ENCODE results near the gene SPTLC2.

SPTLC2 gene

DNA sequence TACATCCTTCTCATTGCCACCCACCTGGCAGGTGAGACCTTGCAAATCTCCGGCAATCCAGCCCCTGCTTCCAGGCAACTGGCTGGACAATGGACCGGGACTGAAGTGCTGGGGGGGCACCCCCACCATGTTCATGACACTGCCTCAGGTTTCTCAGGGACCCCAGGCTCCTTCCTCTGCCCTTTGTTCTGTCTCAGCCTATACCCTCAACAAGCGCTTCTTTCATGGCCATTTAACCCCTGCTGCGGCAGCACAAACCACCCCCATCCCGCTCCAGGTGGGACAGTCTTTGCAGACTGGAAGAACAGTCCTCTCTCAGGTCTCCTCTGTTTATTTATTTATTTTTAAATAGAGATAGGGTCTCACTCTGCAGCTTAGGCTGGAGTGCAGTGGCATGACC, 125.4 kb downstream of the SPTLC2 start:
- Mint-ChIP-seq H3K4me1 (no peaks in the 10 kb centered on the region), H3K27ac (no peak overlapping the region), H3K27me3 (peaks cover 3% of the 10 kb centered on the region), H3K36me3 (no peaks in the 10 kb centered on the region), H3K4me3 (no peak overlapping the region), H3K9me3 (no peaks in the 10 kb centered on the region)

DNA sequence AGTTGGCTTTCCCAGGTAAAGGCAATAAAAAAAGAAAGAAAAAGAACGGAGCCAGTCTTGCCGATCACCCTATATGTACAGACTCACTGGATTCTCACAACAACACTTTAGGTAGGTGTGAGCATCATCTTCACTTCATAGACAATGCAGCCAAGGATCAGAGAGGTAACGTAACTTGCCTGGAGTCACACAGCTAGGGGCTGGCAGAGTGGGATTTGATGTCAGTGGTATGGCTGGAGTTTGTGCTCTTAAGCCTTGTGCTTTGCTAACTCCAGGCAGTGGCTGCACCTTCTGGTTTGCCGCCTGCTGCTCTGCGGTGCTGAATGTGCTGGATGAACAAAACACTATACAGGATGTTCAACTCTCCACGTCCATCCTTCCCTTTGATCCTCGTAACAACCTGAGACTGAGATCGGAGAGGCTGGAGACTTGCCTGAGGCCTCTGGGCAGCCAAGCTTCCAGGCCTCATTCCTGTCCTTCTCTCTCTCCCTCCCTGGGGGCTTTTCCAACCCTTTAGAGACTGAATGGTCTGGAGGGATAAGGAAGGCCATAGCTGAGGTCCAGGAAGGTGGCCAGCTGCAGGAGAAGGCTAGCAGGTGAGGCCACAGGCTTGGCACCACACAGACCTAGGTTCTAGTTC, 126.0 kb downstream of the SPTLC2 start:
- H3K4me1 Mint-ChIP-seq: no peaks in the 10 kb centered on the region
- no peak overlapping the region for H3K27ac Mint-ChIP-seq
- H3K4me3 Mint-ChIP-seq: no peak overlapping the region
- no peaks in the 10 kb centered on the region for H3K36me3 Mint-ChIP-seq
- no peaks in the 10 kb centered on the region for H3K9me3 Mint-ChIP-seq
- H3K27me3 Mint-ChIP-seq: no peaks in the 10 kb centered on the region

DNA sequence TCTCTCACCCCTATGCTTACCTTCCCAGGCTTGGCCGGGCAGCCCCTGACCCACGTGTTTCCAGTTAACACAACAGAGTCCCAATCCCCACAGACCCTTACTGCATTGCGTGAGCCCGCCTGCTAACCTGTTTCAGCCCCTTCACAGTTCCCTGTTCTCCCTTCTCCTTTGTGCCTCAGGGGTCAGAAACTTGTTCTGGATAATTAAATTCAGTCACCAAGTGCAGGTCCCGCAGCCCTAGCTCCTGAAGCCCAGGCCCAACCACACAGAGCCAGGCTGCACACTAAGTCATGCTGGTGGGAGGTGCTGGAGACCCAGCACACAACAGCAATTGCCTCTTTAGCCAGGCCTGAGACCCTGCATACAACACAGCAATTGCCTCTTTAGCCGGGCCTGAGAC, 127.4 kb downstream of the SPTLC2 start:
- Mint-ChIP-seq H3K27me3 (no peaks in the 10 kb centered on the region), H3K4me1 (no peaks in the 10 kb centered on the region), H3K27ac (no peak overlapping the region), H3K4me3 (no peak overlapping the region), H3K36me3 (no peaks in the 10 kb centered on the region), H3K9me3 (no peaks in the 10 kb centered on the region)

- H3K4me1 Mint-ChIP-seq: no peaks in the 10 kb centered on the region
- H3K27me3 Mint-ChIP-seq: no peaks in the 10 kb centered on the region
- no peak overlapping the region for H3K4me3 Mint-ChIP-seq
- H3K36me3 Mint-ChIP-seq: no peaks in the 10 kb centered on the region
- no peaks in the 10 kb centered on the region for H3K9me3 Mint-ChIP-seq
- H3K27ac Mint-ChIP-seq: no peak overlapping the region
Measured at GRCh38 chr14:77488558-77488957, 127.9 kb downstream of the SPTLC2 start.

- H3K4me3 Mint-ChIP-seq: no peak overlapping the region
- no peak overlapping the region for H3K27ac Mint-ChIP-seq
- H3K36me3 Mint-ChIP-seq: no peaks in the 10 kb centered on the region
- no peaks in the 10 kb centered on the region for H3K27me3 Mint-ChIP-seq
- H3K9me3 Mint-ChIP-seq: no peaks in the 10 kb centered on the region
- H3K4me1 Mint-ChIP-seq: no peaks in the 10 kb centered on the region
Measured at GRCh38 chr14:77485901-77486678, 130.3 kb downstream of the SPTLC2 start.

GRCh38 chr14:77485256-77485655, 131.2 kb downstream of the SPTLC2 start:
- Mint-ChIP-seq H3K9me3 (no peaks in the 10 kb centered on the region), H3K27me3 (no peaks in the 10 kb centered on the region), H3K4me1 (no peaks in the 10 kb centered on the region), H3K27ac (no peak overlapping the region), H3K4me3 (no peak overlapping the region), H3K36me3 (no peaks in the 10 kb centered on the region)

- Mint-ChIP-seq H3K27me3 (no peaks in the 10 kb centered on the region), H3K27ac (peak overlapping the region; percentile 76), H3K9me3 (no peaks in the 10 kb centered on the region), H3K36me3 (no peaks in the 10 kb centered on the region), H3K4me1 (no peaks in the 10 kb centered on the region), H3K4me3 (no peak overlapping the region)
Measured at GRCh38 chr14:77482422-77482821, 134.0 kb downstream of the SPTLC2 start.

DNA sequence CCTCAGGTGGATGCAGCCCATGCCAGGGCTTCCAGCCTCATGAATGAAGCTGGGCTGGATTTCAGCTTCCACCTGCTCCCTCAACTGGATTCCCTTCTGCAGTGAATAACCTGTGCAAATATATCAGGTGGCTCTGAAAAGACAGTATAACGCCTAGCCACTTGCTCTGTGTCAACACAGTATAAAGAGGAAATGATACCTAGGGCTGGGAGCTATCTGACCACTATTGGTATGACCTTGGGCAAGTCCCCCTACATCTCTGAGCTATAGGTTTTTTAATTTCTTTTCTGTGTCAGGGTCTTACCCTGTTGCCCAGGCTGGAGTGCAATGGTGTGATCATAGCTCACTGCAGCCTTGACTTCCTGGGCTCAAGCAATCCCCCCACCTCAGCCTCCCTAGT, 137.6 kb downstream of the SPTLC2 start:
- no peaks in the 10 kb centered on the region for H3K27me3 Mint-ChIP-seq
- H3K36me3 Mint-ChIP-seq: no peaks in the 10 kb centered on the region
- no peak overlapping the region for H3K4me3 Mint-ChIP-seq
- H3K9me3 Mint-ChIP-seq: no peaks in the 10 kb centered on the region
- no peak overlapping the region for H3K27ac Mint-ChIP-seq
- H3K4me1 Mint-ChIP-seq: no peaks in the 10 kb centered on the region

DNA sequence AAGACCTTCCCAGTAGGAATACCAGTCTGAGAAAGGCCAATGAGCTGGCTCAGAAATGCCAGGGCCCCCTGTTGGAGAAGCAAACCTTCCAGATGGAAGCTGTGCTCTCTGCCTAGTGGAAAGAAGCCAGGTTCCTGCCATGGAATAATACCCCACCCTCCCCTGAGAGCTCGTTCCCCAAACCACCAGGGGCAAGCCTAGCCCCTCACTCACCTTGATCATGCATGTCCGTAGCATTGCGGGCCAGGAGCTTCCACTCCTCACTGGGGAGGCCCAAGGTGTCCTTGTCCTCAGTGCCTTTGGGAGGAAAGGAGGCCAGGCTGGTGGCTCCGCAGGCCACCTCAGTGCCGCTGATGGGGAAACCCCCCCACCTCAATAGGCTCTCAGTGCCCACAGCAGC, 138.4 kb downstream of the SPTLC2 start:
- Mint-ChIP-seq H3K4me1 (no peaks in the 10 kb centered on the region), H3K27me3 (no peaks in the 10 kb centered on the region), H3K27ac (no peak overlapping the region)

DNA sequence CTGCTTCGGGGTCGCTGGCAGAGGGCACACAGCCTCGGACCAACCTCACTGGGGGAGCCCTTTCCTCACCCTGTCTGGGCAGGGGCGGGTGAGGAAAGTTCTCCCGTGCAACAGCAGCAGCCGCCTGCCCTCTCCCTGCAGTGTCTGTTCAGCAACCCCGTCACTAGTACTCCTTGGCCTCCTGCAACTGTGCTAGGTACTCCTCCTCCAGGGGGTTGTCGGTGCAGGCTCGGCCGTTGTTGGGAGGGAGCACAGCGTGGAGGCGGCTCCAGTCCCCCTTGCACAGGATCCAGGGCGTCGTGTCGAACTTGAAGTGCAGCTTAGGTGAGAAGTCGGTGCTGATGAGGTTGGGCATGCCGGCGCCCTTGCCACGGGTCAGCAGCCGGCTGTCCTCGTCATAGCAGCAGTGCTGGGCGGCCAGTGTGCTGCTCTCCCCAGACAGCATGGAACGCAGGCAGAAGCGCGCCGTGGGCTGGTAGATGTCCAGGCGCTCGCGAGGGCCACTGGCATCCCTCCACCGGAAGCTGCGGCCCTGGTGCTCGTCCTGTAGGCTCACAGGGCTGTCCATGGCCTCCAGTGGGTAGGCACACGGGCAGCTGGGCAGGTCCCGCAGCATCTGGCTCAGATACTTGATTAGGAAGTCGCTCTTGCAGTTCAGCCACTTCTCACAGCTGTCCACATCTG, 140.9 kb downstream of the SPTLC2 start:
- no peaks in the 10 kb centered on the region for H3K36me3 Mint-ChIP-seq
- H3K4me1 Mint-ChIP-seq: no peaks in the 10 kb centered on the region
- H3K9me3 Mint-ChIP-seq: no peaks in the 10 kb centered on the region
- no peak overlapping the region for H3K27ac Mint-ChIP-seq
- H3K4me3 Mint-ChIP-seq: no peak overlapping the region
- no peaks in the 10 kb centered on the region for H3K27me3 Mint-ChIP-seq

More for the DNA sequence above, 138.4 kb downstream of the SPTLC2 start:
- Mint-ChIP-seq H3K36me3 (no peaks in the 10 kb centered on the region), H3K4me3 (no peak overlapping the region), H3K9me3 (no peaks in the 10 kb centered on the region)

- Mint-ChIP-seq H3K4me3 (no peak overlapping the region), H3K27me3 (no peaks in the 10 kb centered on the region), H3K9me3 (no peaks in the 10 kb centered on the region), H3K36me3 (no peaks in the 10 kb centered on the region), H3K4me1 (no peaks in the 10 kb centered on the region), H3K27ac (no peak overlapping the region)
Measured at GRCh38 chr14:77474479-77475177, 141.8 kb downstream of the SPTLC2 start.

- H3K27ac Mint-ChIP-seq: no peak overlapping the region
- H3K4me3 Mint-ChIP-seq: no peak overlapping the region
- peaks cover 5% of the 10 kb centered on the region for H3K36me3 Mint-ChIP-seq
- H3K27me3 Mint-ChIP-seq: no peaks in the 10 kb centered on the region
- H3K9me3 Mint-ChIP-seq: no peaks in the 10 kb centered on the region
- H3K4me1 Mint-ChIP-seq: no peaks in the 10 kb centered on the region
Measured at GRCh38 chr14:77473921-77474320, 142.5 kb downstream of the SPTLC2 start.

- H3K9me3 Mint-ChIP-seq: no peaks in the 10 kb centered on the region
- H3K4me1 Mint-ChIP-seq: no peaks in the 10 kb centered on the region
- peaks cover 14% of the 10 kb centered on the region for H3K36me3 Mint-ChIP-seq
- H3K27ac Mint-ChIP-seq: no peak overlapping the region
- H3K27me3 Mint-ChIP-seq: no peaks in the 10 kb centered on the region
- no peak overlapping the region for H3K4me3 Mint-ChIP-seq
Measured at GRCh38 chr14:77470224-77470870, 146.1 kb downstream of the SPTLC2 start.

- Mint-ChIP-seq H3K36me3 (peaks cover 20% of the 10 kb centered on the region), H3K27ac (no peak overlapping the region), H3K9me3 (no peaks in the 10 kb centered on the region), H3K27me3 (no peaks in the 10 kb centered on the region), H3K4me1 (no peaks in the 10 kb centered on the region), H3K4me3 (no peak overlapping the region)
Measured at GRCh38 chr14:77469539-77469938, 146.9 kb downstream of the SPTLC2 start.

- Mint-ChIP-seq H3K36me3 (peaks cover 20% of the 10 kb centered on the region), H3K4me3 (no peak overlapping the region), H3K4me1 (no peaks in the 10 kb centered on the region), H3K27me3 (no peaks in the 10 kb centered on the region), H3K9me3 (no peaks in the 10 kb centered on the region), H3K27ac (no peak overlapping the region)
Measured at GRCh38 chr14:77469067-77469505, 147.4 kb downstream of the SPTLC2 start.

Measured in activated naive CD4-positive, alpha-beta T cell treated with anti-CD3 and anti-CD28 coated beads, Interleukin-2, amount 50 U/mL, for 24 hours (primary cell).